Sigmoid colon (tissue), 7 donors: ENCODE results near the gene PDCD2. TPM values are rescaled to one million over a fixed set of nuclear protein-coding genes. Genes with fewer than 3 reads are reported as not detected.
A peak's percentile ranks its signal among the peaks of the same experiment; 100 is the strongest.

Experiments used
- DNase-seq: peaks from one replicate; pipeline ENCODE4 v3.0.0-alpha.2; 2019
- H3K27ac ChIP-seq, 4 donors: fragments of 200-600 bp; sonication (generic); one replicate each; pipeline ENCODE4 v1.5.1; 2016 to 2019; ENCODE audit warnings: mild to moderate bottlenecking in 1 of 4
- H3K27me3 ChIP-seq, 3 donors: fragments of 200-600 bp; sonication (generic); one replicate each; pipeline ENCODE4 v1.5.1; 2019; ENCODE audit warnings: mild to moderate bottlenecking in 1 of 3
- H3K36me3 ChIP-seq, 4 donors: fragments of 200-600 bp; sonication (generic); one replicate each; pipeline ENCODE4 v1.5.1; 2016 to 2019
- H3K4me1 ChIP-seq, 4 donors: fragments of 200-600 bp; sonication (generic); one replicate each; pipeline ENCODE4 v1.5.1; 2017 to 2019
- H3K4me3 ChIP-seq, 4 donors: fragments of 200-600 bp; sonication (generic); one replicate each; pipeline ENCODE4 v1.5.1; 2017 to 2019; ENCODE audit warnings: mild to moderate bottlenecking in 2 of 4, moderate library complexity in 1 of 4
- H3K9me3 ChIP-seq, 4 donors: fragments of 200-600 bp in 3 of 4; sonication (generic) in 3 of 4; one replicate each; pipeline versions ENCODE4 v1.5.1 to v1.6.1; 2013 to 2019
- EP300 ChIP-seq, 4 donors: sonication (generic); formaldehyde crosslinking; IDR thresholded peaks; one replicate each; pipeline ENCODE4 v1.6.1; 2017; ENCODE audit warnings: antibody characterized with exemption in 4 of 4
- POLR2A ChIP-seq, 2 donors: fragments of 450-650 bp; IDR thresholded peaks; one replicate each; pipeline ENCODE4 v1.6.1; 2016; ENCODE audit warnings: antibody characterized with exemption in 2 of 2, mild to moderate bottlenecking in 2 of 2, moderate library complexity in 2 of 2
- POLR2AphosphoS5 ChIP-seq, 4 donors: sonication (generic); formaldehyde crosslinking; IDR thresholded peaks; one replicate each; pipeline ENCODE4 v1.6.1; 2017; ENCODE audit warnings: antibody characterized with exemption in 4 of 4
- WGBS, 2 donors: extraction: QIAGEN DNeasy Blood & Tissue Kit; methylation state at CpG; one replicate each; pipeline ENCODE4 v1.1.7; 2013; 5-methylcytosine and 5-hydroxymethylcytosine counted together
- intact Hi-C: fragments of 100-400 bp; cut with DNase I; formaldehyde crosslinking; loops from one replicate; pipeline ENCODE4 v1.15.1; 2023
- polyA plus RNA-seq, 3 donors: library from polyadenylated mRNA; stranded (reverse); fragments of 200-250 nt; gene quantifications; one replicate each; pipeline ENCODE4 v1.2.3, GENCODE V29; 2013
- total RNA-seq, 4 donors: library from RNA; depleted of rRNA; stranded (reverse); fragments of >200 nt; gene quantifications; one replicate each; pipeline ENCODE4 v1.1.0, GENCODE V29; 2016
- TF ChIP-seq, protein P1 (sequence below), 4 experiments: fragments of 450-650 bp in 3 of 4; fragments of 200-600 bp in 1 of 4; IDR thresholded peaks; one replicate each; pipeline ENCODE4 v1.5.1; 2016 to 2019; ENCODE audit warnings: antibody characterized with exemption in 4 of 4, mild to moderate bottlenecking in 3 of 4, moderate library complexity in 2 of 4
- donor health status: healthy with polysubstance abuse.
- donor health status: Bipolar disorder and iron deficiency.
- donor health status: healthy.

Gene PDCD2
- total and polyA plus RNA-seq, 7 donors, result 54.3 to 74.8 (median 60.1) TPM

DNA sequence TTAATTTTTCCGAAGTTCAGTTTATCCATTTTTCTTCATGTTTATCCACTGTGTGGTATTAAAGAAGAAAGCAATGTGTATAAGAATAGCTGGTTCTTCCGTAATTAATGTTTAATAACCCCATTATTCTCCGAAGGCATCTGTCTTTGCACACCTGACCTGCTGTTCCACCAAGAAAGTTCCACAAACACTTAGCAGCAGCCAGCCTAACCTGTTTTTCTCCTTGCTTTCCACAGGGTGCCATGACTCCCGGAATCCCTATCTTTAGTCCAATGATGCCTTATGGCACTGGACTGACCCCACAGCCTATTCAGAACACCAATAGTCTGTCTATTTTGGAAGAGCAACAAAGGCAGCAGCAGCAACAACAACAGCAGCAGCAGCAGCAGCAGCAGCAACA lies 22.9 kb downstream of the PDCD2 start:
- intact Hi-C loops, result no loop called here
- Histone ChIP-seq H3K27ac (no peak overlapping the region), H3K4me1 (no peaks in the 10 kb centered on the region), H3K9me3 (no peaks in the 10 kb centered on the region), H3K36me3 (peaks cover 15 to 87% (median 31%) of the 10 kb centered on the region in 4 donors), H3K4me3 (no peak overlapping the region), H3K27me3 (no peaks in the 10 kb centered on the region)
- WGBS, 2 donors, result 94 to 95% methylated on average over 4 of the region's 4 CpGs
- no peak for DNase-seq
- no peak for TF ChIP-seq POLR2A (IDR thresholded peaks at IDR 0.05)
- TF ChIP-seq, protein P1, sequence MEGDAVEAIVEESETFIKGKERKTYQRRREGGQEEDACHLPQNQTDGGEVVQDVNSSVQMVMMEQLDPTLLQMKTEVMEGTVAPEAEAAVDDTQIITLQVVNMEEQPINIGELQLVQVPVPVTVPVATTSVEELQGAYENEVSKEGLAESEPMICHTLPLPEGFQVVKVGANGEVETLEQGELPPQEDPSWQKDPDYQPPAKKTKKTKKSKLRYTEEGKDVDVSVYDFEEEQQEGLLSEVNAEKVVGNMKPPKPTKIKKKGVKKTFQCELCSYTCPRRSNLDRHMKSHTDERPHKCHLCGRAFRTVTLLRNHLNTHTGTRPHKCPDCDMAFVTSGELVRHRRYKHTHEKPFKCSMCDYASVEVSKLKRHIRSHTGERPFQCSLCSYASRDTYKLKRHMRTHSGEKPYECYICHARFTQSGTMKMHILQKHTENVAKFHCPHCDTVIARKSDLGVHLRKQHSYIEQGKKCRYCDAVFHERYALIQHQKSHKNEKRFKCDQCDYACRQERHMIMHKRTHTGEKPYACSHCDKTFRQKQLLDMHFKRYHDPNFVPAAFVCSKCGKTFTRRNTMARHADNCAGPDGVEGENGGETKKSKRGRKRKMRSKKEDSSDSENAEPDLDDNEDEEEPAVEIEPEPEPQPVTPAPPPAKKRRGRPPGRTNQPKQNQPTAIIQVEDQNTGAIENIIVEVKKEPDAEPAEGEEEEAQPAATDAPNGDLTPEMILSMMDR (IDR thresholded peaks at IDR 0.05), result no peak
- no peak for TF ChIP-seq POLR2AphosphoS5 (IDR thresholded peaks at IDR 0.05)
- no peak for TF ChIP-seq EP300 (IDR thresholded peaks at IDR 0.05)

DNA sequence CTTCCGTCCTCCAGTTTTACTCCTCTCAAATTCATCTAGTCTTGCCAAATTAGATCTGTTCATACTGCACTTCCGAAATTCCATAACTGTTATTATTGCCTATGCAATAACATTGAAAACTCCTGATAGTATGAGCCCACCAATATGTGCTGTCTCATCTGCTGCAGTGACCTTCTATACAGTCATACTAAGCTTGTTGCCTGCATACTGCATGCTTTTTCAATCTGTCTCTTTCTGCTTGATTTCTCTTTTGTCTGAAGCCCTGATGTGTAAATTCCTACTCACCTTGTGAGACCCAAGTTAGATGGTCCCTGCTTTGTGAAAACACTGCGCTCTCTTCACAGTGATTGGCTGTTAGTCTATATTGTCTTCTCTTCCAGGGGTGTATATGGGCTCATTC lies 29.1 kb downstream of the PDCD2 start:
- no peaks in the 10 kb centered on the region for H3K27me3 ChIP-seq
- peaks cover 0 to 25% (median 5%) of the 10 kb centered on the region in 4 donors for H3K36me3 ChIP-seq
- peaks cover 0 to 39% (median 35%) of the 10 kb centered on the region in 4 donors for H3K4me1 ChIP-seq
- H3K9me3 ChIP-seq, result no peaks in the 10 kb centered on the region
- peak overlapping the region in 3 of 4 donors; percentile 71 to 92 (median 89) for H3K4me3 ChIP-seq
- peak overlapping the region in 1 of 4 donors; percentile 94 for H3K27ac ChIP-seq
- TF ChIP-seq POLR2A (IDR thresholded peaks at IDR 0.05) (no peak), EP300 (IDR thresholded peaks at IDR 0.05) (no peak), POLR2AphosphoS5 (IDR thresholded peaks at IDR 0.05) (no peak)
- TF ChIP-seq, protein P1 (IDR thresholded peaks at IDR 0.05), result no peak
- intact Hi-C loops, result no loop called here
- no peak for DNase-seq
- 37 to 62% methylated on average over 3 of the region's 3 CpGs for WGBS, 2 donors

DNA sequence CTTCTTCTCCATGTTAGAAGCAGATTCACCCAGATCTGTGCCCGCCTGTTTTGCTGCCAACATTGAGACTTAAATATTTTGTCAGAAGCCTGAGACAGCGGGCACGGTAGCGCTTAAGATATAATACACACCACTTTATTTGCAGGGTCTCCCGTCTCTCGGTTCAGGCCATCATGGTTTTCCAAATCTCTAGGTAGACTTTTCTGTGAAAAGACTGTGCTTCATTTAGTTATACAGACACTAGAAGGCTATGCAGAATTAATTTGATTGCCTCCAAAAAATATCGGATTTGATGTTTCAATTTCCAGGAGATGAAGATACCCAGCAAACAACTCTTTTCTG lies 29.7 kb downstream of the PDCD2 start:
- no peak for DNase-seq
- no peaks in the 10 kb centered on the region for H3K27me3 ChIP-seq
- 1% methylated on average over 7 of the region's 7 CpGs for WGBS, 2 donors
- H3K4me1 ChIP-seq, result peaks cover 0 to 44% (median 41%) of the 10 kb centered on the region in 4 donors
- peak overlapping the region; percentile 71 to 92 (median 87) for H3K4me3 ChIP-seq
- TF ChIP-seq POLR2A (IDR thresholded peaks at IDR 0.05), result no peak
- TF ChIP-seq, protein P1 (IDR thresholded peaks at IDR 0.05), result no peak
- TF ChIP-seq POLR2AphosphoS5 (IDR thresholded peaks at IDR 0.05), result no peak
- no peak for TF ChIP-seq EP300 (IDR thresholded peaks at IDR 0.05)
- peak overlapping the region; percentile 92 to 94 (median 93) for H3K27ac ChIP-seq
- H3K9me3 ChIP-seq, result no peaks in the 10 kb centered on the region
- peaks cover 0 to 25% (median 5%) of the 10 kb centered on the region in 4 donors for H3K36me3 ChIP-seq
- intact Hi-C loops, result loop anchor here (5.0 kb wide), 1 partner anchor 247 kb away; the partner anchor contains the start of gene FAM120B

DNA sequence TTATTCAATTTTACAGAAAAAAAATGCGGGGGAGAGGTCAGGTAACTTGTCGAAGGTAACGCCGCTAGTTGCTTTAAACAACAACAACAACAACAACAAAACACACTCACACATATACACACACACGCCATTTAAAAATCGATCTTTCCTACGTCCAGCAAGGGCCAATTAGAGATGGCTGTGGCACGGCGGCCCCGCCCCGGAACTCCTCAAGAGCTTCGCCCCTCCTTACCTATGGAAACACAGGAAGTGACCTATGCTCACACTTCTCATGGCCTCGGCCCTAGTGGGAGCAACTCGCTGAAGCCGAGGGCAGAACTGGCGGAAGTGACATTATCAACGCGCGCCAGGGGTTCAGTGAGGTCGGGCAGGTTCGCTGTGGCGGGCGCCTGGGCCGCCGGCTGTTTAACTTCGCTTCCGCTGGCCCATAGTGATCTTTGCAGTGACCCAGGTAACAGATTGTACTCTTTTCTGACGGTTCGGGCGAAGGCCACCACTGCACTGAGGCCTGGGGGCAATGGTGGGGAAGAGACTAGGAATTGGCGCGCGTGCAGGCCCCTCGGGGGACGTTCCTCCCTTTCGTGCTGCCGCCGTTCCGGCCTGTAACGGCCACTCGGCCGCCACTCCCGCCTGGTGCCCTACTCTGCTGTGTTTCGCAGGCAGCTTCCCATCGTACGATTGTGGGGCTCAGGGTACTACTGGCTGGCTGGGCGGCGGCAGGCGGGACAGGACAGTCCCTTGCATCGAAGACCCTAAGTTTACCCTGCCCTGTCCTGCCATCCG lies 30.2 kb downstream of the PDCD2 start, which contains the start of gene TBP:
TBP (plus strand) TSS at position 357 of the 783 bp plus-strand sequence. CDS start 2,661 bp downstream, outside the sequence.
- peaks cover 0 to 50% (median 46%) of the 10 kb centered on the region in 4 donors for H3K4me1 ChIP-seq
- H3K27ac ChIP-seq, result peak within 1 kb of the TSS; percentile 92 to 94 (median 93)
- TF ChIP-seq POLR2AphosphoS5 (IDR thresholded peaks at IDR 0.05) (peak; percentile 76 to 94 (median 88)), POLR2A (IDR thresholded peaks at IDR 0.05) (peak in 1 of 2 donors; percentile 54), EP300 (IDR thresholded peaks at IDR 0.05) (peak in 1 of 4 donors; percentile 60)
- TF ChIP-seq, protein P1 (IDR thresholded peaks at IDR 0.05), result no peak
- intact Hi-C loops, result loop anchor here (5.0 kb wide), 1 partner anchor 247 kb away; the partner anchor contains the start of gene FAM120B
- DNase-seq, result peak; percentile 99
- H3K9me3 ChIP-seq, result no peaks in the 10 kb centered on the region
- 0 to 1% methylated on average over 51 of the region's 51 CpGs for WGBS, 2 donors
- H3K36me3 ChIP-seq, result peaks cover 0 to 24% (median 5%) of the 10 kb centered on the region in 4 donors
- no peaks in the 10 kb centered on the region for H3K27me3 ChIP-seq
- peak within 1 kb of the TSS; percentile 71 to 92 (median 87) for H3K4me3 ChIP-seq
